BJ (cell line): Measurements from ENCODE around the gene PTPN12. TPM values are rescaled to one million over a fixed set of nuclear protein-coding genes. Genes with fewer than 3 reads are reported as not detected.

Source experiments
- CTCF ChIA-PET: fragments of 350-600 bp; formaldehyde crosslinking; extraction: SDS; loops from one replicate; lab custom pipeline; 2021; ENCODE audit warnings: antibody characterized with exemption, inconsistent platforms; lab: Yijun Ruan, JAX
- POLR2A ChIA-PET: fragments of 300-600 bp; sonication (Branson Sonifier 250); formaldehyde crosslinking; extraction: SDS; loops from one replicate; lab custom pipeline; 2021; ENCODE audit warnings: antibody characterized with exemption; lab: Charles Lee
- DNase-seq: peaks from one replicate; pipeline ENCODE4 v3.0.0-alpha.2; 2011; ENCODE audit warnings: low read depth
- H3K27me3 ChIP-seq: 2 replicates; pipeline ENCODE4 v1.6.0; 2011; ENCODE audit warnings: low read length; ENCODE audit not compliant: control insufficient read depth, insufficient read depth
- H3K36me3 ChIP-seq: 2 replicates; pipeline ENCODE4 v1.5.1; 2011; ENCODE audit warnings: low read length; ENCODE audit not compliant: control insufficient read depth, insufficient read depth
- H3K4me3 ChIP-seq: 2 replicates; pipeline ENCODE4 v1.5.1; 2011; ENCODE audit warnings: low read depth, mild to moderate bottlenecking, control low read depth, low read length
- CTCF ChIP-seq: IDR thresholded peaks from 2 replicates; pipeline ENCODE4 v1.5.1; 2011; ENCODE audit warnings: low read depth, mild to moderate bottlenecking, control low read depth, inconsistent platforms, low read length, moderate library complexity; ENCODE audit not compliant: insufficient read depth
- polyA plus RNA-seq: library from polyadenylated mRNA; depleted of rRNA; stranded (reverse); fragments of >200 nt; gene quantifications from 2 replicates; pipeline ENCODE4 v1.2.3, GENCODE V29; 2011

Gene PTPN12
- polyA plus RNA-seq, 1 experiment = 19.7 TPM

GRCh38 chr7:77674878-77675277 is 137.8 kb downstream of the PTPN12 start:
- Histone ChIP-seq H3K36me3 (no peaks in the 10 kb centered on the region; the same call in 1 of the 2 replicates), H3K4me3 (no peak overlapping the region), H3K27me3 (no peaks in the 10 kb centered on the region)
- no peak for TF ChIP-seq CTCF
- POLR2A ChIA-PET = no interaction called here
- CTCF ChIA-PET = interaction anchor here (1.3 to 1.8 kb wide), 2 partner anchors 16 to 24 kb away, joined by 5 to 7 read pairs; no protein-coding TSS in a partner anchor
- DNase-seq = no peak

DNA sequence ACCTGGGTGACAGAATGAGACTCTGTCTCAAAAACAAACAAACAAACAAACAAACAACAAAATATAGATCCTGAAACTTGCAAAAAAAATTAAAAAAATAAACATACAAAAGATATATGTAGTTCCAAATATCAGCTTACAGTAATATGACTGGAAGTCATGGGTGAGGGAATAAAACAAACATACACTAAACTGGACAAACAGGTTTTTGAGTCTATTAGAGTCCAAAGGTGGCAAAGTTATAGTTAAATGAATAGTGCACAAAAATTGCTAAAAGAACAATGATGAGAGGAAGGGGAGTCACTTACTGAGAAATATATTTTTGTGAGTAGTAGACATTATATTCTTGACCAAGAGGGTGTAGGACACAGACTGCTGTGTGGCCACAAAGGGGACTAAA is 142.5 kb downstream of the PTPN12 start:
- DNase-seq = no peak
- no peak overlapping the region for H3K4me3 ChIP-seq
- no peak for TF ChIP-seq CTCF
- H3K36me3 ChIP-seq = no peaks in the 10 kb centered on the region
- CTCF ChIA-PET = interaction anchor here (1.2 kb wide), 1 partner anchor 80 kb away, joined by 4 read pairs; no protein-coding TSS in a partner anchor
- H3K27me3 ChIP-seq = no peaks in the 10 kb centered on the region
- POLR2A ChIA-PET = no interaction called here

- DNase-seq = no peak
- H3K36me3 ChIP-seq = no peaks in the 10 kb centered on the region
- H3K27me3 ChIP-seq = no peaks in the 10 kb centered on the region
- no peak for TF ChIP-seq CTCF
- POLR2A ChIA-PET = no interaction called here
- no peak overlapping the region for H3K4me3 ChIP-seq
- CTCF ChIA-PET = no interaction called here
These were observed 143.2 kb downstream of the PTPN12 start for GRCh38 chr7:77680266-77680665.

- no peak for TF ChIP-seq CTCF
- Histone ChIP-seq H3K4me3 (no peak overlapping the region), H3K27me3 (no peaks in the 10 kb centered on the region), H3K36me3 (no peaks in the 10 kb centered on the region)
- DNase-seq = no peak
- ChIA-PET POLR2A (interaction anchor here (0.6 kb wide), 1 partner anchor 145 kb away, joined by 3 read pairs; no protein-coding TSS in a partner anchor), CTCF (interaction anchor here (4.3 kb wide), 1 partner anchor 13 kb away, joined by 26 read pairs; the partner anchor contains the start of gene RSBN1L)
These were observed 146.9 kb downstream of the PTPN12 start for GRCh38 chr7:77684030-77684429.

DNA sequence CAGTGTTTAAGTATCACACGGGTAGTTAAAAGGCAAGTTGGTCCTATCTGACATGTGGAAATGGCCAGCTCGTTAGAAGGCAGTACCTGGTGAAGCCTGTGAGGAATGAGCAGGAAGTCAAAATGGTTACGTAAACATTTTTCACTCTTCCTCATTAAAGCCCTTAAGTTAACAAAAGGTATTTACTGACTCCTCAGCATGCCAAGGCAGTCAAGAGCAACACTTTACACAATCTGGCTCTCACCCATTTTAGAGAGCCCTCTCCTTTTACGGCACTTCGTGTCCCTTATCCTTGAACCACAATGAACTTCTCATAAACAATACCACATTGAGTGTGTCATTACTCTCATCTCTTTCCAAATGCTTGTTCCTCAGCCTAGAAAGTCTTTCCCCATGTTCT is 148.1 kb downstream of the PTPN12 start:
- no peaks in the 10 kb centered on the region for H3K27me3 ChIP-seq
- no peak overlapping the region for H3K4me3 ChIP-seq
- CTCF ChIA-PET = interaction anchor here (4.3 kb wide), 1 partner anchor 12 kb away, joined by 26 read pairs; the partner anchor contains the start of gene RSBN1L
- POLR2A ChIA-PET = no interaction called here
- DNase-seq = no peak
- no peak for TF ChIP-seq CTCF
- H3K36me3 ChIP-seq = no peaks in the 10 kb centered on the region
